CD4-positive, alpha-beta T cell treated with Interleukin-15 for 4 hours (primary cell): ENCODE results near the gene MSLN.
A peak's percentile ranks its signal among the peaks of the same experiment; 100 is the strongest.

Experiments
- DNase-seq: peaks from one replicate; pipeline ENCODE4 v3.0.0-alpha.2; 2020; ENCODE audit warnings: low spot score

MSLN gene

DNA sequence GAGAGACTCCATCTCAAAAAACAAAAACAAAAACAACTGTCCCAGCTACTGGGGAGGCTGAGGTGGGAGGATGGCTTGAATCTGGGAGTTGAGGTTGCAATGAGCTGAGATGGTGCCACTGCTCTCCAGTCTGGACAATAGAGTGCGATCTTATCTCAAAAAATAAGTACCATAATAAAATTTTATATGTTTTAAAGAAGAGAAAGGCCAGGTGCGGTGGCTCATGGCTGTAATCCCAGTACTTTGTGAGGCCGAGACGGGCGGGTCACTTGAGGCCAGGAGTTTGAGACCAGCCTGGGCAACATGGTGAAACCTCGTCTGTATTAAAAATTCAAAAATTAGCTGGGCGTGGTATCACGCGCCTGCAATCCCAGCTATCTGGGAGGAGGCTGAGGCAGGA, 16.3 kb downstream of the MSLN start:
- no peak for DNase-seq

DNA sequence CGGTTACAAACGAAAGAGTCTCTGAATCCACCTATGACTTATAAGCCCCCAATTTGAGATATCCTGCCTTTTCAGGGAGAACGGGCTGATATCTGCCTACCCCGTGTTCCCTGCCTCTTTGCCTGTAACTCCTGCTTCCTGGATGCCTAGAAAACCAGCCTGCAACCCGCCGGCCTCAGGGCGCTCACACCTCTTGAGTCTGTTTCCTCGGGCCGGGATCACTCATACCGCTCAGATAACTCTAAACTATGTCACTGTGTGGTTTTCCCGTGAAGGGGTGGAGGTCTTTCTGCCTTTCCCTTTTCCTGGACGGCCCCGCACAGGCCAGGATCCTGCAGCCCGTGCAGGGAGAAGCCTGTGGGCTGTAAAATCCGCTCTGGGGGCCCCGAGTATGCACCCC, 17.3 kb downstream of the MSLN start:
- no peak for DNase-seq

DNA sequence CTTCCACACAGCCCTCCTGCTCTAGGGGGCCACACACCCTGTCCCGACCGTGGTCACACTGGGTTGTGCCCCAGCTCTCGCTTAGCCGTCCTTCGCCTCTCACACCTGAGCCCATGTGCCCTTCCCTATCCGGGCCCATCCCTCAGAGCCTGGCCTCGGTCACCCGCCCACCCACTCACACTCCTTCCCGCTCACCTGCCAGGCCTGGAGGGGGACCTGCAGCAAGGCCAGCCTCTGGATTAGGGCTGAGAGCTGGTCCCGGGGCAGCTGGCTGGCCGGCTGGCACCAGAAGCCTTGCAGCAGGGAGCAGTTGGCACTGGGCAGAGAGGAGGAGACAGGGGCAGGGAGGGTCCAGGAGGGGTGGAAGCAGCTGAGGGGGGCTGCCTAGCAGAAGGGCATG, 17.9 kb downstream of the MSLN start:
- DNase-seq, result no peak

DNA sequence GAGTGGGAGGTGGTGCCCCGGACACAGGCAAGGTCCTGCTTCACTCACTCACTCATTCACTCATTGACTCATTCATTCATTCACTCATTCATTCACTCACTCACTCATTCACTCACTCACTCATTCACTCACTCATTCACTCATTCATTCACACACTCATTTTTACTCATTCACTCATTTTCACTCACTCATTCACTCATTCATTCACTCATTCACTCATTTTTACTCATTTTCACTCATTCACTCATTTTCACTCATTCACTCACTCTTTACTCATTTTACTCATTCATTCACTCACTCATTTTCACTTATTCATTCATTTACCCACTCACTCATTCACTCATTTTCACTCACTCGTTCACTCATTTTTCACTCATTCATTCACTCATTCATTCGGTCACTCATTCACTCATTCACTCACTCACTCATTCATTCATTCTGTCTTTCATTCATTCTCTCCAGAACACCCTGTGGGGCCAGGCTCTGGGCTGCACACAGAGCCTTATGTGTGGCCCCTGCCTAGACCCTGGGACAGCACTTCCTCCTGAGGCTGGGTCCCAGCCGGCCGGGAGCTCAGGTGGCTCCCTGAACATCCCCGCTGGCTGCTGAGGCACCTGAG, 18.5 kb downstream of the MSLN start:
- no peak for DNase-seq

DNA sequence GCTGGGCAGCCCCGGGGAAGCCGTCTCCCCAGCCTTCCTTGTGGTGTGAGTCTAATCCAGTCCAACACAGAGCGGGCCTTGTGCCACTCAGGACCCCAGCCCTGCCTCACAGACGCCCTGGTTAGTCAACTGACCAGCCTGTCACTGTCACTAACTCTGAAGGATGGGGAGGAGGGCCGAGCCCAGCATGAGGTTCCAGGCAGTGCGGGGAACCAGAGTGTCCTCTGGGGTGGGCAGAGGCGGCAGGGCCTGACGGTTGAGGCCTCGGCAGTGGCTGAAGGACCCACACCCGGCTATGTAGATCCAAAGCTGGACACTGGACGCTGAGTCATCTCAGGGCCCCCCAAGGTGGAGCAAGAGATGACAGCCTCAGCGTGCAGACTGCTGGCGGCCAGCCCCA, 19.0 kb downstream of the MSLN start:
- no peak for DNase-seq

DNA sequence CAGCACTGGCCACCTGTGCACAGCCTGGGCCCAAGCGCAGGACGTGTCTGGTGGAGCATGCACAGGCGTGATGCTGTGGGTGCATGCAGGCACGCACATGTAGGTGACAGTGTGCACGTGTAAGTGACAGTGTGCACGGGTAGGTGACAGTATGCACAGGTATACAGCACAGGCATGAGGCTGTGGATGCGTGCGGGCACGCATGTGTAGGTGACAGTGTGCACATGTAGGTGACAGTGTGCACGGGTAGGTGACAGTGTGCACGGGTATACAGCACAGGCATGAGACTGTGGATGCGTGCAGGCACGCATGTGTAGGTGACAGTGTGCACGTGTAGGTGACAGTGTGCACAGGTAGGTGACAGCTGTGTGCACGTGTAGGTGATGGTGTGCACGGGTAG, 19.8 kb downstream of the MSLN start:
- no peak for DNase-seq

DNA sequence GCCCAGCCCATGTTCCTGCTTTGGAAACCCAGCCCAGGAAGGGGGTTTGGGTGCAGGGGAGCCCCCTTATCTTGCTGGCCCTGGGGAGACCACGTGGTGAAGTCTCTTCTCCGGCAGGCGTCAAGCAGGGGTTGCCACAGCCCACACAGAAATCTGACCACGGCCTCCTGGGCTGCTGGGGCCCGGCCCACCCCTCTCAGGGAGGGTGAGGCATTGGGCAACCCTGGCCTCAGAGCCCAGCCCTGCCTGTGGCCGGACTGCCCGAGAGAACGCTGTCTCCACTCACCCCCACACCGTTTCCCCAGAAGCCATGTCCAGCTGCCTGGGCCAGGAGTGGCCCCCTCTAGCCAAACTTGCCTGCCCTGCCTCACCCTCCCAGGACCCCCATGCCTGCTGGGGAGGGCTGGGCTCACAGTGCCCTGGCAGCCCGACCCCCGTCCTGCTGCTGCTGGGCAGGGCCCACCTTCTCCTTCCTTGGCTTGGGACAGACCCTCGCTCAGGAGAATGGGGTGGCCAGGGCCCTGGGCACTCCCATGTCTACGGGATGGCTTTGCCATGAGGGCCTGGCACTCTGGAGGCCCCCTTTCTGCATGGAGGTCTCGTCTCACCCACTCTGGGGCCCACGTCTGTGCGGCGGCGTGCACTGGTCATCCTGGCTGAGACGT, 20.9 kb downstream of the MSLN start:
- no peak for DNase-seq

DNA sequence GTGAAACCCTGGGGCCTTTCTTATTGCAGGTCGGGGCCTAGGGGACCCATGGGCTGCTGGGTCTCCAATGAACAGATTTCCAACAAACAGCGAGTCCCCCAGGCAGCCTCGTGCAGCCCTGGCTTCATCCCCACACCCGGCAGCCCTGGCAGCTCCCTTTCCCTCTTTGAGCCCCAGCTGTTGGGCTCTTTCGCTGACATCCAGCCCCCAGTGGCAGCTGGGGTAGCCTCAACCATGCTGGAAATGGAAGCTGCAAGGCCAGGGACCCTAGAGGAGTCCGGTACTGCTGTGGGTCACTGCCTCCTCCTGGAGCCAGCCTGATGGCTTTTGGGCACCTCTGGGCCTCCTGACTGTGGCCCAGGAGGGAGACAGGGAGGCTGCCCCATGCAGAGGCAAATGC, 21.7 kb downstream of the MSLN start:
- DNase-seq, result no peak

DNA sequence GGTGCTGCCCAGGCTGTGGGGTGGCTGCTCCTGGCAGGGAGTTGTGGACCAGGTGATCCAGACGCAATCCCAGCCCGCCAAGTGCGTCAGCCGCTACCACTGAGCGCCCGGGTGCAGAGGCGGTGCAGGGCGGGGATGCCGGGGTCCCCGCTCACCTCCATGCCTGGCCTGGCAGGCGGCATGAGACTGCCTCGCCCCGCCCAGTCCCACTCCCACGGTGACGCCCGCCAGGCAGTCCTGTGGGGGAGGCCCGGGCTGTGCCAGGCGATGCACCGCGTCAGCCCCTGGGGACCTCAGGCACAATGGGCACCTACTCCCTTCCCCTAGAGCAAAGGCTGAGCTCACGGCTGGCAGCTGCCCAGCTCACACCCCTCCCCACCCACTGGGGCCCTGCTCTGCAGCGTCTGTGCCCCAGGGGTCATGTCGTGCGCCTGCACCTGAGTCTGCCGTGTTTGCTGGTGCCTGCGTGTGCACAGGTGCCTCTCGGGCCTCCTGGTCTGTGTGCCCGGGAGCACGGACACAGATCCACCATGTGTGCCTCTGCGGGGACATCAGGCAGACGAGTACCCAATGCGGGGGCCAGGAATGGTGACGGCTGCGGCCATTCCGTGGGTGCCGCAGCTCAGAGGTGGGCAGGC, 22.4 kb downstream of the MSLN start:
- DNase-seq, result no peak

DNA sequence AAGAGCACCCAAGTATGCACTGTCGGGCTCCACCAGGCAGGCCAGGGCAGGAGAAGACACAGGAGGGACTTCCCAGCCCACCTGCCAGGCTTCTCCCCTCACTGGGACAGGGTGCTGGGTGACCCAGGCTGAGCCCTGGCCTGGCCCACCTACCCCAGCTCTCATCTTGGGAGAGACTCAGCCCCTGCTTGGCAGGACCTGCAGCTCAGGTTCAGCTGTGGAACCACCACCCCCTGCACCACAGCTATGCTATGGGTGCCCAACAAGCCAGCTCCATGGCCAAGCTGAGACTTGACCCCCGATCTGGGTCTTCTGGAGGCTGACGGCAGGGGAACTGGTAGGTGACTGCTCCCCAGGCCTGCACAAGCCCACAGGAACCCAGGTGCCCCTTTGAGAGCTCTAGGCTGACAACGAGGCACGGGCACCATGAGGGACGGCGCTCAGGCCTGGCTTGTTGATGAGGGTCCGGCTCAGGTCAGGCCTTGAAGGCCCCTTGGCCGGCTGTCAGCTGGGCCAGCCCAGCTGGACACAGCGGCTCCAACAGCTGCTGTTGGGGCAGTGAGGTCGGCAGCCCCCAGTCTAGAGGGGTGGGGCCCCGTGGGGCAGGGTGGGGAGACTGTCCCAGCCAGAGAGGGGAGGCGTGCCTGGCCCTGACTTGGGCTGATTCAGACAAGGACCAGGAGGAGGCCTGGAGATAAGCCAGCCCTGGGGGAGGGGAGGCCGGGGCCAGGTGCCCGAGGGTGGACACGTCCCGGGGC, 23.0 kb downstream of the MSLN start:
- DNase-seq, result no peak

DNA sequence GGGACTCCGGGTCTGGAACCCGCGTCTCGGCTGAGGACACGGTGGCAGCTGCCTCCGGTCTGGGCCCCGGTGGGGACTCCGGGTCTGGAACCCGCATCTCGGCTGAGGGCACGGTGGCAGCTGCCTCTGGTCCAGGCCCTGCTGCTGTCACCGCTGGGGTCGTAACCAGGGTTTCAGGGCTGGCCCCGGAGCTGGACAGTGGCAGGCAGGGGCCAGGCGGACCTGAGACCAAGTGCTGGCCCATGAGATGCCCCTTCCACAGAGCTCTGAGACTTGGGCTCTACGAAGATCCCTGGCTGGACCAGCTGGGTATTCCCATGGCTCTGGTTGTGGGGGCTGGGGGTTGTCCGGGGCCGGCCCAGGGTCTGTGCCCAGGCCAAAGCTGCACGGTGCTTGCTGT, 23.9 kb downstream of the MSLN start:
- no peak for DNase-seq

DNA sequence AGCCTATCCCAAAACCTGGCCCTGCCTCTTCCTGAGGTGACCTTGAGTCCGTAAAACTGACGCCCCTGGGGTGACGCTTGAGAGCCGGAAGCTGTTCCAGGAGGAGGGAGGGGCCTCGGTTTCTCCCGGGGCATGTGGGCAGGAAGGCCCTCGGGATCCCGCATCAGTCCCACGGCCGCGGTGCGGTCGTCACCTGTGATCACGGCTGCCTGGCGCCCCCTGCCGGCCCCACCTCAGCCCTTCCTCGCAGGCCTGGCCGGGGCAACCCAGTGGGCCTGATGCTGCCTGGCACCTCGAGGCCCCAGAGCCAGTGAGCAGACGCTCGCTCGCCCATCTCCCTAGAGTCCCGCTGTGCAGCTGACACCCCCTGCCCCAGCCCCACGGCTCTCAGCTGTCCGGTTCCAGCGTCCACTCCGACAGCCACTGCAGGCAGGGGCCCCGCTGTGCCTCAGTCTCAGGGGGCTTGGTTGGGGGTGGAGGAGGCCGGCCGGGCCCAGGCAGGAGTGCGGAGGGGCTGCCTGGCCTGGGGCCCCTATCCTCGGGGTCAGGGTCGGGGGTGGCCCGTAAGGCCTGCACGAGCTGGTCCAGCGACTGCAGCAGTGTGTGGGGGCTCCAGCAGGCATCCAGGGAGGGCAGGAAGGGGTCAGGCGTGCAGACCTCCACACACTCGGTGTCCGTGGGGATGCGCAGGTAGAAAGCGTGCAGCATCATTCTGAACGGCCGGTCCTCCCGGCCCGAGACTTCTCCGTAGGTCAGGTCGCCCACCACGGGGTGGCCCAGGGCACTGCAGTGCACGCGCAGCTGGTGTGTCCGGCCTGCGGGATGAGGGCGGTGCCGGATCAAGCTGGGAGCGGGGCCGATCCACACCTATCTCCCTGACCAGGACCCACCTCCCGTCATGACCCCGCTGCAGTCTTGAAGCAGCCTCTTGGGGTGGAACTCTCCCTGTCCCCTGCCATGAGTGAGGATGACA, 25.3 kb downstream of the MSLN start:
- peak; percentile 74 for DNase-seq

DNA sequence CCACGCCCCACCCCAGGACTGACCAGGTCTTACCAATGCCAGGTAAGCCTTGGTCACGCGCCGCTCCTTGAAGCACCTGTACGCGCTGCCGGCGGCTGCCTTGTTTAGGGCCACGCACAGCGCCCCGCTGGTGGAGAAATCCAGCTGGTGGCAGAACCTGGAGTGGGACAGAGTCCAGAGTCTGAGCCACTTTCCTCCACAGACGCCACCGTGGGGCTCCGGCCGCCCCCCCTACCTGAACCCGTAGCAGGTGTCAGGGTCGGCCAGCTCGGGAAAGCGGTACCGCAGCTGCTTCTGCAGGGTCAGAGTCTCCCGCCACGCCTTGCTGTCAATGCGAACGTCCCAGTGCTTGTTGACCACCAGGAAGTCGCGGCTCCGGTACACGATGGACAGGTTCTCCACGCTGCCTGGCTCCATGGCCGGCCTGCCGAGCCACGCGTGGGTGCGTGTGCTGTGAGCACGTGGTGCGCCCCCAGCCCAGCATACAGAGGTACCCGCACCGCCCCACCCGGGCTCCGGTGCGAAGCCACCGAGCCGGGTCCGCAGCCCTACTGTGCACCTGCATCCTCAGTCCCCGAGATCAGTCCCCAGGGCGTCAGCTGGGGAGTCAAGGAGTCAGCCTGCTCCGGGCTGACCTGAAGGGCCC, 26.9 kb downstream of the MSLN start:
- DNase-seq, result no peak

DNA sequence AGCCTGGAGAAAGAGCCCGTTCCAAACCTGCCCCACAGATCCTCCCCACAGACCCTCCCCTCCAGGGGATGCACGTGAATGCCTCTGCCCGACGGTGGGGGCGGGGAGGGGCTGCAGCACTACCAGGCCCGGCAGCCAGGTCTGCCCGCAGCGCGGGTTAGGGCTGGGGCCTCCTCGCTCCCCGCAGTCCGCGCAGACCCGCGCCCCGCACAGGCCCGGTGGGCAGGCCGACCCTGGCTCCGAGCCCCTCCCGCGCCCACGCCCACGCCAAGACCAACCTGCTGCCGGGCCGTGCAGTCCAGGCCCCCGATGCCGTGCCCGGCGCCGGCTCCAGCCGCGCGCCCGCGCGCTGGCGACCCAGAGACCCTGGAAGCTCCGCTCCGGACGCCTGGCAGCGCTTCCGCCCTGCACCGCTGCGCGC, 27.5 kb downstream of the MSLN start, which contains the start of gene RPUSD1:
Gene RPUSD1, minus strand, starts transcription at position 404 of the 421 bp plus-strand sequence. CDS start 644 bp downstream, outside the sequence.
- DNase-seq, result no peak

DNA sequence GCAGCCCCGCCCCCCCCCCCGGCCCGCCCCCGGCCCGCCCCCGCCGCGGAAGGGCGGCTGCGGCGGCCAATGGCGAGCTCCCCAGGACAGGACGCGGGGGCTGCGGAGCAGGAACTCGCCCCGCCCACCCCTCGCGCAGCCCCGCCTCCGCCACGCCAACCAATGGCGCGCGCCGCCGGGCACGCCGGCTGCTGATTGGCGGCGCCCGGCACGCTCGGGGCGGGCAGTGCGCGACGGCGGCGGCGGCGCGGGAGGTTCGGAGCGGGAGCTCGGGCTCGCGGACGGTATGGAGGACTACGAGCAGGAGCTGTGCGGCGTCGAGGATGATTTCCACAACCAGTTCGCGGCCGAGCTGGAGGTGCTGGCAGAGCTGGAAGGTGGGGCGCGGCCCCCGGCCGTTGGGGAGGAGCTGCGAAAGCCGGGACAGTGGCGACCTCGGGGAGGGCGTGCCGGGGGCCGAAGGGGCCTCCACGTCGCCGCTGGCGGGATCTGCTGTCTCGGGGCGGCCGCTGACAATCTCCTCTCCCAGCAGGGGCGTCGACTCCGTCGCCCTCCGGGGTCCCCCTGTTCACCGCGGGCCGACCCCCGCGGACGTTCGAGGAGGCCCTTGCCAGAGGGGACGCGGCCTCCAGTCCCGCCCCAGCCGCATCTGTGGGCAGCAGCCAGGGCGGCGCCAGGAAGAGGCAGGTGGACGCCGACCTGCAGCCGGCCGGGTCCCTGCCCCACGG, 28.0 kb downstream of the MSLN start, which contains the start of gene CHTF18:
Gene CHTF18, plus strand, starts transcription at position 222 of the 728 bp plus-strand sequence. Its CDS starts 65 bp downstream, at position 287.
- DNase-seq, result peak; percentile 95

DNA sequence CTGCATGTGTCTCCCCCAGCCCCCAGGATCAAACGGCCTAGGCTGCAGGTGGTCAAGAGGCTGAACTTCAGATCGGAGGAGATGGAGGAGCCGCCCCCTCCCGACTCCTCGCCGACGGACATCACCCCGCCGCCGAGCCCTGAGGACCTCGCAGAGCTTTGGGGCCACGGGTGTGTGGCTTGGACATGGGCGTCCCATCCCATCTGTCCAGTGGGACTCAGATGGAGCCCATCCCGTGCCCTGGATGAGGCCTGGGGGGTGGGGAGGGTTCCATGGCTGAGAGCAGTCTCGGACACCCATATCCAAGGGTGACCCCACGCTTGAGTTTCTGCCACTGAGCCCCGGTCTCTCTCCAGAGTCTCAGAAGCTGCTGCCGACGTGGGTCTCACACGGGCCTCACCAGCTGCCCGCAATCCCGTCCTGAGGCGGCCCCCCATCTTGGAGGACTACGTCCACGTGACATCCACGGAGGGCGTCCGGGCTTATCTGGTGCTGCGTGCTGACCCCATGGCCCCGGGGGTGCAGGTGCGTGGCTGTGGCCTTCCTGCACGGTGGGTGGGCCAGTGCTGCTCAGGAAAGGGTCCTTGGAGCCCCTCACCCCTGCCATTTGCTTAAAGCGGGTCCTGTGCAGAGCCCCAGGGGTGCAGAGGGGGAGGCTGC, 28.8 kb downstream of the MSLN start:
- DNase-seq, result no peak

DNA sequence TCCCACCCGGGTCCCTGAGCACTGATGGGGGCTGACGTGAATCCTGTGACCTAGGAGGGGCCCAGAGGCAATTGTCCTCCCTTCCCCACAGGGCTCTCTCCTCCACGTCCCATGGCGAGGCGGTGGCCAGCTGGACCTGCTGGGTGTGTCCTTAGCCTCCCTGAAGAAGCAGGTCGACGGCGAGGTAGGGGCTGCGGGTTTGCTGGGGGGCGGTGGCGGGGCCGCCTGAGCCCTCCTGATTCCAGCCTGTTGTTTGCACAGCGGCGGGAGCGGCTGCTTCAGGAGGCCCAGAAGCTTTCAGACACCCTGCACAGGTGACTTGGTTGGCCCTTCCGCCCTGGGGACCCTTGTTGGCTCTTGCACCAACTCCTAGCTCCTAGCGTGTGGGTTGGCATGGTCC, 29.6 kb downstream of the MSLN start:
- no peak for DNase-seq

DNA sequence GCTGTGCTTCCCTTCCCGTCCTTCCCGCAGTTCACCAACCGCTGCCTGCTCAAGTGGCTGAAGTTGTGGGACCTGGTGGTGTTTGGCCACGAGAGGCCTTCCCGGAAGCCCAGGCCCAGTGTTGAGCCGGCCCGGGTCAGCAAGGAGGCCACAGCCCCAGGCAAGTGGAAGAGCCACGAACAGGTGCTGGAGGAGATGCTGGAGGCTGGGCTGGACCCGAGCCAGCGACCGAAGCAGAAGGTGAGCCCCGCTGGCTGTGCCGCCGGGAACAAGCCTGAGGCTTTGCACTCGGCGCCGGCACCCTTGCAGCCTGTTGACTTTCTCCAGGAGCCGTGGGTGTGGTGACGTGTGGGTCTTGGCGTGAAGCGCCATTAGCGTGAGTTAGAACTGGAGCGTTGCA, 30.6 kb downstream of the MSLN start:
- DNase-seq, result no peak

DNA sequence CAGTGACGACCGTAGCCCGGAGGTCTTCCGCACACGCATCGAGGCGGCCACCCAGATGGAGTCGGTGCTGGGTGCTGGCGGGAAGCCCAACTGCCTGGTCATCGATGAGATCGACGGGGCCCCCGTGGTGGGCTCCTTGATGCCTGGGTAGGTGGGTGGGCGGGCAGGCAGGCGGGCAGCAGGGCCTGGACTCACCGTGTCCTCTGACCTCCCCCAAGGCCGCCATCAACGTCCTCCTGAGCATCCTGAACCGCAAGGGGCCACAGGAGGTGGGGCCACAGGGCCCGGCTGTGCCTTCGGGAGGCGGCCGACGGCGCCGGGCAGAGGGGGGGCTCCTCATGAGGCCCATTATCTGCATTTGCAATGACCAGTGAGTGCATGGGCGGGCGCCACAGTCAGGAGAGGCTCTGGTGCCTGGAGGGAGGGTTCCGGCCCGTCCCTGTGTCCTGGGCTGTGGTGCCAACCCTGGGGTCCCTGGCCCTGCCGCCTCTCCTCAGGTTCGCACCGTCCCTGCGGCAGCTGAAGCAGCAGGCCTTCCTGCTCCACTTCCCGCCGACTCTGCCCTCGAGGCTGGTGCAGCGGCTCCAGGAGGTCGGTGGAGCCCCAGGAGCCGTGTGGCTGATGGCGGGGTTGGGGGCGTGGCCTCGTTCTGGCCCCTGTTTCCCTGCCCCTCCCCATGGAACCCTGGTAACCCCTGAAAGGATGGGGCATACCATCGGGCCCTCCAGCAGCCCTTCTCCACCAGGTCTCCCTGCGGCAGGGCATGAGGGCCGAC, 31.9 kb downstream of the MSLN start:
- no peak for DNase-seq
